ENCODE data around the gene PRDM9.
"Not testable (repeated sequence)": the region's sequence is repeated elsewhere in the genome, so short reads cannot be mapped to it uniquely, and the experiment has no call there.

Gene PRDM9

GRCh38 chr5:23507278-23507685 lies at the start of gene PRDM9:
PRDM9 (plus strand) TSS chr5:23507609; CDS start chr5:23509034, 1,425 bp downstream.
- peak in 1 of 2 donors; percentile 0 for DNase-seq (ENCODE audit: low read depth in 2 of 2)

DNA sequence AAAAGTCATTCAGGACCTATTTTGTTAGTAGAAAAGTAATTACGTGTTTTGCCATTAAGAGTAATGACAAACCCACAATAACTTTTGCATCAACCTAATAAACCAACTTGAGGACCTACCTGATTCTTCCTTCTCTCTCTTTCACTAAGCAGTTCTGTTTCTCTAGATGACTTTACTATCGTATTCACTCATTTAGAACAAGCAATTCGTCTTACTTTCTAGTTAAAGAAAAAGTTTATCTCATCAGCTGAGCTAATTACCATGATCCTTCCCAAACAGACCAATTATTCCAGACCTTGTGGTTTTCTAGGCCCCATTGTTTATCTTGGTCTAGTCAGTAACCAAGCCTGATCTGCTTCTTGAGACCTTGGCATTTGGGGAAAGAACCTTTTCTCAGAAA lies 49.6 kb upstream of the PRDM9 start:
- DNase-seq (ENCODE audit: low read depth in 2 of 2), result no peak

DNA sequence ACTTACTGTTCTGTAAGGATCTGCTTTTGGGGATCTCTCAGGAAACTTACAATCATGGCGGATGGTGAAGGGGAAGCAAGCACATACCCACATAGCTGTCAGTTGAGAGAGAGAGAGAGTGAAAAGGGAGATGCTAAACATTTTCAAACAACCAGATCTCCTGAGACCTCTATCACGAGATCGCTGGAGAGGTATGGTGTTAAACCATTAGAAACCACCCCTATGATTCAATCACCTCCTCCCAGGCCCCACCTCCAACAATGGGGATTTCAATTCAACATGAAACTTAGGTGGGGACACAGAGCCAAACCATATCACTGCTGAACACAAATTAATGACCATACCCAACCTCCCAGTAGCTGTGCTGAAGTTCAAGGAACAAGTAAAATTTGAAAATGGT lies 48.2 kb upstream of the PRDM9 start:
- DNase-seq (ENCODE audit: low read depth in 2 of 2), result no peak

DNA sequence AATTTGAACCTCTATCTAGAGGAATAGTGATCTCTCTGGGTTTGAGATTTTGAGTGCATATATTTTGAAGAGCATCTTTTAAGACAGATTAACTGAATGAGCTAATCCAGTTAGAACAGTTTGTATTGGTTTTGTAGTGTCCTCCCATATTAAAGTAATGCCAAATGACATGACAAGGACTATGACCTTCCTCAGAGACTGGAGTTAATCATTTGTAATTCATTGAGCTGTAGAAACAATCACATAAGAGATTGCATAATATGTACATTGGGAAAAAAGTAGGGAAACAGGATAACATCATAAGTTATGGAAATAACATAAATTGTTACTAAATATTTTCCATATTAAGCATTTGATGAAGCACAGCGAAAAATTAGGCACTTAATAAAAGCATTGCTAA lies 45.8 kb upstream of the PRDM9 start:
- DNase-seq (ENCODE audit: low read depth in 2 of 2), result no peak

DNA sequence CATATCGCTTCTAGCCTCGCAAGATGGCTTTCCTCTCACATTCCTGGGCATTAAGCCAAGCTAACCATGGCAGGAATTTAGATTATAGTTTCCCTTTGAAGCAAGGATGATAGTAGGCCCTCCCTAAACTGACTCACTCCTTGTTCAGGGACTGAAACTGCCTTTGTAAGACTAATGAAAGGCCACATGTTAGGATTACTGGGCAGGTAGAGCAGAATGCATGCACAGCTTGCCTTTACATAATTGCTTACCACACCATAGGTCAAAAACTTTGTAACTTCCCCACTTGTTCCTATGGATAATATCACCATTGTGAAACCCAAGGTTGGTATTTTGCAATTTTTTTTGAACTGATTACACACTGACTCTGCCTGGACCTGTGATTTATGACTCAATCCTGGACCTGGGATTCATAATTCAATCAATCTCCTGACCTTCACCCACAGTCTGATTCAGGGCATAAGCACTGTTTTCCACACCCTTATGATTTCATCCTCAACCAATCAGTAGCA lies 41.0 kb upstream of the PRDM9 start:
- no peak for DNase-seq (ENCODE audit: low read depth in 2 of 2)

- DNase-seq (ENCODE audit: low read depth in 2 of 2), result no peak
Observed at GRCh38 chr5:23468658-23469057, 38.8 kb upstream of the PRDM9 start.

DNA sequence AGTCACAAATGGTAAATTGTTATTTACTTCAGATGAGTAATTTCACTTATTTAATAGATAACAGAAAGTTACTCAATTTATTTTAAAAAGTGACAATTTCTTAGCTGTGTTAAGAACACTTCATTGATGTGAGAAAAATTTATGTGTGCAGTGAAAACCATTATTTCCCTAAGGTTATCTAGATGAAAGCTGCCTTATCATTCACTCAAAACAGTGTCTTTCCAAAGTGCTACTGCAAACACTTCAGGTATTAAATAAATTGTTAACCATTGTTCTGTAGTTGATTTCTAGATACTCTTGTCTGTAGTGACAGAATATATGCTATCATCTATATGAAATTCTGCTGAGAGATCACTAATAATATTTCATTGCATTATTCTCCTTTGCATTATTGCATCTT lies 33.5 kb upstream of the PRDM9 start:
- no peak for DNase-seq (ENCODE audit: low read depth in 2 of 2)

DNA sequence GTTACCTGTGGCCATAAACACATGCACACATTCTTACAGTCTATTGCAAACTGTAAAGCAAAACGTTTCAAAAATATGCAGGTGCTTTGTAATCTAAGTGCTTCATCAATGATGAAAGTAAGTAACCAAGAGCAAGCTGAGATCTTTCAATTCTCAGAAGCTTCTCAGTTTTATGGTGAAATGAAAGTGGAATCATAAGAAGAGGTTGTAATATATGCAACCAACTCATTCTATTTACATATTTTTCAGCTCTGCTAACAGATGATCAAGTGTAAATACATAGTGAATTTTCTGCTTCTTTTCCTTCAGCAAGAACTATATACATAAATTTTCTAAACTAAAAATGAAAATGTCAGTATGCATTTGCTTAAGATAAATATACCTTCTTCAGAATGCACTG lies 33.1 kb upstream of the PRDM9 start:
- no peak for DNase-seq (ENCODE audit: low read depth in 2 of 2)

- DNase-seq (ENCODE audit: low read depth in 2 of 2), result no peak
Observed at GRCh38 chr5:23476580-23476979, 30.8 kb upstream of the PRDM9 start.

- DNase-seq (ENCODE audit: low read depth in 2 of 2), result no peak
Observed at GRCh38 chr5:23482642-23483041, 24.8 kb upstream of the PRDM9 start.

DNA sequence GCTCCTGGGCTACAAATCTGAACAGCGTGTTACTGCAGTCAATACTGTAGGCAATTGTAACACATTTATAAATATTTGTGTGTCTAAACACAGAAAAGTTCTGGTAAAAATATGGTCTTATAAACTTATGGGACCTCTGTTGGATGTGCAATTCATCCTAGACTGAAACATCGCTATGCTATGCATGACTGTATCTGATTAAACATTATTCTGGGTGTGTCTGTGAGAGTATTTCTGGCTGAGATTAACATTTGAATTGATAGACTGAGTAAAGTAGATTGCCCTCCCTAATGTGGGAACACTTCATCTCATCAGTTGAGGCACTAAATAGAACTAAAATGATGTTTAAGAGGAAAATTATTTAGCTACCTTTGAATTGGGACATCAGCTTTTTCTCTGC lies 24.3 kb upstream of the PRDM9 start:
- no peak for DNase-seq (ENCODE audit: low read depth in 2 of 2)

- no peak for DNase-seq (ENCODE audit: low read depth in 2 of 2)
Observed at GRCh38 chr5:23484096-23484495, 23.3 kb upstream of the PRDM9 start.

GRCh38 chr5:23486227-23486626 lies 21.2 kb upstream of the PRDM9 start:
- not testable (repeated sequence) for DNase-seq (ENCODE audit: low read depth in 2 of 2)

DNA sequence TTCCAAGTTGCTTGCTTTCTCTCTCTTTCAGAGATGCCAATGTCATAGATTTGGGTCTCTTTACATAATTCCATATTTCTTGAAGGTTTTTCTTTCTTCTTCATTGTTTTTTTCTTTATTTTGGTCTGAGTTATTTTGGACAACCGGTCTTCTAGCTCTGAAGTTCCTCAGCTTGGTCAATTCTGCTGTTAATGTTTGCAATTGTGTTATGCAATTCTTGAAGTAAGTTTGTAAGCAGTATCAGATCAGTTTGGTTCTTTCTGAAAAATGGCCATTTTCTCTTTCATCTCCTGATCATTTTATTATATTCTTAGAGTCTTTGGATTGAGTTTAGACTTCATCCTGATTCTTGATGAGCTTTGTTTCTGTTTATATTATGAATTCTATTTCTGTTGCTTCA lies 16.4 kb upstream of the PRDM9 start:
- DNase-seq (ENCODE audit: low read depth in 2 of 2), result no peak

DNA sequence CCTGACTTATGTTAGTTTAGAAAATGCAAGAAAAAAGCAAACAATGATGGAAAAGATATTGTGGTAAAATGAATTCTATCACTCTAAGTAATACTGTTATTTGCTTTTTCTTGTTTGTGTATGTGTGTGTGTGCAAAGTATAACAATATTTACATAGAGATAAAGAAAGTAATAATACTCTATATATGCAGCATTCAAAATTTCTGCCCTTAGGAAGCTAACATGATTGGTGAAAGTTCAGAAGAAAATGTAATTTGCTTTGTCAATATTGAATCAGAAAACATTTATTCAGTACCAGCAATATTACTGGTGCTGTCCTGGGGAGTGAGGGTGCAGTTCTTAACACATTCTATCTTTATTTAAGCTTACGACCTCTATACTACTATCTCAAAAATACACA lies 12.9 kb upstream of the PRDM9 start:
- no peak for DNase-seq (ENCODE audit: low read depth in 2 of 2)

DNA sequence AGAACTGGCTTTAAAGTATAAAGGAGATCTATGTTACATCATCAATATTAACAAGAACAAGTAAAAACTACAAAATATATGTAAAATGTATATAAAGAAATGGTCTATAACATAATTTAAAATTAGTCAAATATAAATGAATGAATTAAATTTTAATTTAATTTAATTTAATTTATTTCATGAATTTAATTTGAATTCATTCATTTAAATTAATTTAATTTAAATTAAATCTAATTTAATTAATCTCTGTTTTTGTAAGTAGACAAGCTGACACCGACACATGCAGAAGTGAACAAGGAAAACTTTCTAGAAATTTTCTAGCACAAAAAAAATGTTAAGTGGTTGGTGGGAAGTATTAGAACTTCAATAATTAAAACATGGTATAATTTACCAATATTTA lies 10.8 kb upstream of the PRDM9 start:
- DNase-seq (ENCODE audit: low read depth in 2 of 2), result no peak

DNA sequence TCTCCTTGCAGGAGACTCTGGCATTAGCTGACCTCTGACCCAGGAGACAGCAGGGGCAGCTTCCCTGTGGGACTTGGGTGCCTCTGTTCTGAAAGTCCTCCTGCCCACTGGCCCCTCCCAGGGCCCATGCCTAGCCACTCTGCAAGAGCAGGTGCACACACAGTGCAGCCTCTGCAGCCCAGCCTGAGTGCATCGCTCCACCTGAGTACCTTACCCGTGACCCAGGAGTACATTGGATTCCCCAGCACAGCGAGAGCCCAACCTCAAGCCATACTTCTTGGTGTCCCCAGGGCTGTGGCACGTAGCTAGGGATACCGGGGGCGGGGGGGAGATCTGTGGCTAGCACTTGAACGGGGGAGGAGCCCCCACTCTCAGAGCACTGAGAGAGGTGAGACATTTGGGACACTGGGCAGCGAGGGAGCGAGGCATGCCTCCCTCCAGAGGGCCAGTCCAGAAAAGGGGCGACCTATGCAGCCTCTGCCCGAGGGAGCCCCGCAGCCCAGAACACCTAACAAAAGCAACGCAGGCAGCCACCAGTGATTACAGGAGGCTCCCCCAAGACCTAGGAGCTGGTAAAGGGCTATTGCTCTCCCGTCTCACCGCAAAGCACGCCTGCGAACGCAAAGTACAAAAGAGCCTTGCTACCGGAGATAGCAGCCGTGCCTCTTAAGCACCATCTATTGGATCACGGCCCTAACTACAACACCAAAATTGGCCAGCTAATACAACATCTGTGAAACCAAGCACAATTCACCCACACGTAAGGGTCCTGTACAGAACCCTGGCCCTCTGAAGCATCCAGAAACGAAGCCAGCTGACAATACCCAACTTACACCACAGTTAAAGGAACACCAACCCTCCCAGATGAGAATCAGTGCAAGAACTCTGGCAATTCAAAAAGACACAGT lies 826 bp upstream of the PRDM9 start:
- DNase-seq (ENCODE audit: low read depth in 2 of 2), result no peak

- not testable (repeated sequence) for DNase-seq (ENCODE audit: low read depth in 2 of 2)
Observed at GRCh38 chr5:23510434-23510833, 3.0 kb downstream of the PRDM9 start.

- no peak for DNase-seq (ENCODE audit: low read depth in 2 of 2)
Observed at GRCh38 chr5:23522553-23522952, 15.1 kb downstream of the PRDM9 start.

- DNase-seq (ENCODE audit: low read depth in 2 of 2), result no peak
Observed at GRCh38 chr5:23523031-23523430, 15.6 kb downstream of the PRDM9 start.

GRCh38 chr5:23523998-23524397 lies 16.6 kb downstream of the PRDM9 start:
- no peak for DNase-seq (ENCODE audit: low read depth in 2 of 2)

- DNase-seq (ENCODE audit: low read depth in 2 of 2), result no peak
Observed at GRCh38 chr5:23525751-23526150, 18.3 kb downstream of the PRDM9 start.

- not testable (repeated sequence) for DNase-seq (ENCODE audit: low read depth in 2 of 2)
Observed at GRCh38 chr5:23526616-23527015, 19.2 kb downstream of the PRDM9 start.
